Measurements from ENCODE around the gene VIPR2.

DNA sequence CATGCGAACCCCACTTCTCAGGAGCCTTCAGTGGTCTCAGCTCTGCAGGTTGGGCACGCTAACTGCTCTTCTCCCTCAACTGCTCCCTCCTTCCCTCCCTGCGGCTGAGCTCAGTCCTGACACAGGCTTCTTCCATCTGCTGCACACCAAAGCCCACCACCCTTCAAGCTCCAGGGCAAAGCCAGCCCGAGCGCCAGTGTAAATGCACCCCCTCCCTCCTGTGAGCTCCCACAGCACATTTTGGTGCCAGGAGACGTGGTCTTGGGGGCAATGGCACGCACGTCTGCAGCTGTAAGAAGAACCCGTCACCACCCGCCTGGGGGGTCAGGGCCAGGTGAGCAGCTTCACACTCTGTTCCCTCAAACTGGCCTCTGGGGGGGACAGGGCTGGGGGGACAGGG is 15.9 kb downstream of the VIPR2 start:
- no peak for TF ChIP-seq EZH2 (IDR thresholded peaks at IDR 0.05; ENCODE audit: low read depth, unreplicated experiment)
- TF ChIP-seq, protein P1, sequence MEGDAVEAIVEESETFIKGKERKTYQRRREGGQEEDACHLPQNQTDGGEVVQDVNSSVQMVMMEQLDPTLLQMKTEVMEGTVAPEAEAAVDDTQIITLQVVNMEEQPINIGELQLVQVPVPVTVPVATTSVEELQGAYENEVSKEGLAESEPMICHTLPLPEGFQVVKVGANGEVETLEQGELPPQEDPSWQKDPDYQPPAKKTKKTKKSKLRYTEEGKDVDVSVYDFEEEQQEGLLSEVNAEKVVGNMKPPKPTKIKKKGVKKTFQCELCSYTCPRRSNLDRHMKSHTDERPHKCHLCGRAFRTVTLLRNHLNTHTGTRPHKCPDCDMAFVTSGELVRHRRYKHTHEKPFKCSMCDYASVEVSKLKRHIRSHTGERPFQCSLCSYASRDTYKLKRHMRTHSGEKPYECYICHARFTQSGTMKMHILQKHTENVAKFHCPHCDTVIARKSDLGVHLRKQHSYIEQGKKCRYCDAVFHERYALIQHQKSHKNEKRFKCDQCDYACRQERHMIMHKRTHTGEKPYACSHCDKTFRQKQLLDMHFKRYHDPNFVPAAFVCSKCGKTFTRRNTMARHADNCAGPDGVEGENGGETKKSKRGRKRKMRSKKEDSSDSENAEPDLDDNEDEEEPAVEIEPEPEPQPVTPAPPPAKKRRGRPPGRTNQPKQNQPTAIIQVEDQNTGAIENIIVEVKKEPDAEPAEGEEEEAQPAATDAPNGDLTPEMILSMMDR (conservative IDR thresholded peaks at IDR 0.05; ENCODE audit: low read depth in 2 of 2) = no peak
- TF ChIP-seq, protein P2, sequence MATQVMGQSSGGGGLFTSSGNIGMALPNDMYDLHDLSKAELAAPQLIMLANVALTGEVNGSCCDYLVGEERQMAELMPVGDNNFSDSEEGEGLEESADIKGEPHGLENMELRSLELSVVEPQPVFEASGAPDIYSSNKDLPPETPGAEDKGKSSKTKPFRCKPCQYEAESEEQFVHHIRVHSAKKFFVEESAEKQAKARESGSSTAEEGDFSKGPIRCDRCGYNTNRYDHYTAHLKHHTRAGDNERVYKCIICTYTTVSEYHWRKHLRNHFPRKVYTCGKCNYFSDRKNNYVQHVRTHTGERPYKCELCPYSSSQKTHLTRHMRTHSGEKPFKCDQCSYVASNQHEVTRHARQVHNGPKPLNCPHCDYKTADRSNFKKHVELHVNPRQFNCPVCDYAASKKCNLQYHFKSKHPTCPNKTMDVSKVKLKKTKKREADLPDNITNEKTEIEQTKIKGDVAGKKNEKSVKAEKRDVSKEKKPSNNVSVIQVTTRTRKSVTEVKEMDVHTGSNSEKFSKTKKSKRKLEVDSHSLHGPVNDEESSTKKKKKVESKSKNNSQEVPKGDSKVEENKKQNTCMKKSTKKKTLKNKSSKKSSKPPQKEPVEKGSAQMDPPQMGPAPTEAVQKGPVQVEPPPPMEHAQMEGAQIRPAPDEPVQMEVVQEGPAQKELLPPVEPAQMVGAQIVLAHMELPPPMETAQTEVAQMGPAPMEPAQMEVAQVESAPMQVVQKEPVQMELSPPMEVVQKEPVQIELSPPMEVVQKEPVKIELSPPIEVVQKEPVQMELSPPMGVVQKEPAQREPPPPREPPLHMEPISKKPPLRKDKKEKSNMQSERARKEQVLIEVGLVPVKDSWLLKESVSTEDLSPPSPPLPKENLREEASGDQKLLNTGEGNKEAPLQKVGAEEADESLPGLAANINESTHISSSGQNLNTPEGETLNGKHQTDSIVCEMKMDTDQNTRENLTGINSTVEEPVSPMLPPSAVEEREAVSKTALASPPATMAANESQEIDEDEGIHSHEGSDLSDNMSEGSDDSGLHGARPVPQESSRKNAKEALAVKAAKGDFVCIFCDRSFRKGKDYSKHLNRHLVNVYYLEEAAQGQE (IDR thresholded peaks at IDR 0.05; ENCODE audit: unreplicated experiment) = no peak
- TF ChIP-seq POLR2AphosphoS5 (IDR thresholded peaks at IDR 0.05; ENCODE audit: low read depth) = no peak
- TF ChIP-seq EZH2phosphoT487 (IDR thresholded peaks at IDR 0.05; ENCODE audit: unreplicated experiment) = no peak
- no peak for TF ChIP-seq ZNF114 (CRISPR knock-in tag; IDR thresholded peaks at IDR 0.05)
- TF ChIP-seq NANOG (IDR thresholded peaks at IDR 0.05; ENCODE audit: borderline replicate concordance) = no peak
- TF ChIP-seq CREB1 (CRISPR knock-in tag; IDR thresholded peaks at IDR 0.05; ENCODE audit: low read depth) = no peak
- TF ChIP-seq ZNF331 (CRISPR knock-in tag; IDR thresholded peaks at IDR 0.05; ENCODE audit: low read depth) = no peak
- no peak for TF ChIP-seq STAT1 (IDR thresholded peaks at IDR 0.05; ENCODE audit: unreplicated experiment)
- TF ChIP-seq, protein P3, sequence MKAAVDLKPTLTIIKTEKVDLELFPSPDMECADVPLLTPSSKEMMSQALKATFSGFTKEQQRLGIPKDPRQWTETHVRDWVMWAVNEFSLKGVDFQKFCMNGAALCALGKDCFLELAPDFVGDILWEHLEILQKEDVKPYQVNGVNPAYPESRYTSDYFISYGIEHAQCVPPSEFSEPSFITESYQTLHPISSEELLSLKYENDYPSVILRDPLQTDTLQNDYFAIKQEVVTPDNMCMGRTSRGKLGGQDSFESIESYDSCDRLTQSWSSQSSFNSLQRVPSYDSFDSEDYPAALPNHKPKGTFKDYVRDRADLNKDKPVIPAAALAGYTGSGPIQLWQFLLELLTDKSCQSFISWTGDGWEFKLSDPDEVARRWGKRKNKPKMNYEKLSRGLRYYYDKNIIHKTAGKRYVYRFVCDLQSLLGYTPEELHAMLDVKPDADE (IDR thresholded peaks at IDR 0.05) = no peak

Data from GM23338 (cell line).